ENCODE measurements around the gene APOB.

The APOB gene

GRCh38 chr2:20992201-20992711 is 51.6 kb downstream of the APOB start:
- H3K4me3 ChIP-seq, result no peak overlapping the region
- DNase-seq (ENCODE audit: low spot score in 2 of 2), result no peak
- no peaks in the 10 kb centered on the region for H3K27me3 ChIP-seq (ENCODE audit: low read depth)
- no peaks in the 10 kb centered on the region for H3K9me3 ChIP-seq
- no peaks in the 10 kb centered on the region for H3K4me1 ChIP-seq
- no peaks in the 10 kb centered on the region for H3K36me3 ChIP-seq (replicated peaks)
- in situ Hi-C loops (cut with MboI; ENCODE audit: low sequenced_read_pairs), result no loop called here

- Histone ChIP-seq H3K9me3 (no peaks in the 10 kb centered on the region), H3K27me3 (ENCODE audit: low read depth) (no peaks in the 10 kb centered on the region), H3K36me3 (replicated peaks) (no peaks in the 10 kb centered on the region), H3K4me3 (no peak overlapping the region), H3K4me1 (no peaks in the 10 kb centered on the region)
- in situ Hi-C loops (cut with MboI; ENCODE audit: low sequenced_read_pairs), result no loop called here
- no peak for DNase-seq (ENCODE audit: low spot score in 2 of 2)
Observed at GRCh38 chr2:20990442-20991430, 53.1 kb downstream of the APOB start.

GRCh38 chr2:20989404-20989803 is 54.5 kb downstream of the APOB start:
- DNase-seq (ENCODE audit: low spot score in 2 of 2), result no peak
- in situ Hi-C loops (cut with MboI; ENCODE audit: low sequenced_read_pairs), result no loop called here
- Histone ChIP-seq H3K36me3 (replicated peaks) (no peaks in the 10 kb centered on the region), H3K4me1 (no peaks in the 10 kb centered on the region), H3K27me3 (ENCODE audit: low read depth) (no peaks in the 10 kb centered on the region), H3K4me3 (no peak overlapping the region), H3K9me3 (no peaks in the 10 kb centered on the region)

GRCh38 chr2:20988905-20989304 is 55.0 kb downstream of the APOB start:
- in situ Hi-C loops (cut with MboI; ENCODE audit: low sequenced_read_pairs), result no loop called here
- Histone ChIP-seq H3K4me1 (no peaks in the 10 kb centered on the region), H3K36me3 (replicated peaks) (no peaks in the 10 kb centered on the region), H3K27me3 (ENCODE audit: low read depth) (no peaks in the 10 kb centered on the region), H3K4me3 (no peak overlapping the region), H3K9me3 (no peaks in the 10 kb centered on the region)
- DNase-seq (ENCODE audit: low spot score in 2 of 2), result no peak

GRCh38 chr2:20986024-20986939 is 57.6 kb downstream of the APOB start:
- Histone ChIP-seq H3K4me3 (no peak overlapping the region), H3K36me3 (replicated peaks) (no peaks in the 10 kb centered on the region), H3K27me3 (ENCODE audit: low read depth) (no peaks in the 10 kb centered on the region), H3K9me3 (no peaks in the 10 kb centered on the region), H3K4me1 (no peaks in the 10 kb centered on the region)
- no peak for DNase-seq (ENCODE audit: low spot score in 2 of 2)
- in situ Hi-C loops (cut with MboI; ENCODE audit: low sequenced_read_pairs), result no loop called here

GRCh38 chr2:20985062-20985461 is 58.8 kb downstream of the APOB start:
- H3K9me3 ChIP-seq, result no peaks in the 10 kb centered on the region
- H3K4me1 ChIP-seq, result no peaks in the 10 kb centered on the region
- no peak overlapping the region for H3K4me3 ChIP-seq
- DNase-seq (ENCODE audit: low spot score in 2 of 2), result no peak
- in situ Hi-C loops (cut with MboI; ENCODE audit: low sequenced_read_pairs), result no loop called here
- H3K36me3 ChIP-seq (replicated peaks), result no peaks in the 10 kb centered on the region
- H3K27me3 ChIP-seq (ENCODE audit: low read depth), result no peaks in the 10 kb centered on the region

GRCh38 chr2:20984408-20984807 is 59.5 kb downstream of the APOB start:
- no peak for DNase-seq (ENCODE audit: low spot score in 2 of 2)
- no peaks in the 10 kb centered on the region for H3K9me3 ChIP-seq
- no peaks in the 10 kb centered on the region for H3K27me3 ChIP-seq (ENCODE audit: low read depth)
- in situ Hi-C loops (cut with MboI; ENCODE audit: low sequenced_read_pairs), result no loop called here
- no peaks in the 10 kb centered on the region for H3K4me1 ChIP-seq
- no peaks in the 10 kb centered on the region for H3K36me3 ChIP-seq (replicated peaks)
- no peak overlapping the region for H3K4me3 ChIP-seq

GRCh38 chr2:20983844-20984243 is 60.0 kb downstream of the APOB start:
- Histone ChIP-seq H3K9me3 (no peaks in the 10 kb centered on the region), H3K4me3 (no peak overlapping the region), H3K4me1 (no peaks in the 10 kb centered on the region), H3K36me3 (replicated peaks) (no peaks in the 10 kb centered on the region), H3K27me3 (ENCODE audit: low read depth) (no peaks in the 10 kb centered on the region)
- DNase-seq (ENCODE audit: low spot score in 2 of 2), result no peak
- in situ Hi-C loops (cut with MboI; ENCODE audit: low sequenced_read_pairs), result no loop called here

GRCh38 chr2:20982861-20983260 is 61.0 kb downstream of the APOB start:
- in situ Hi-C loops (cut with MboI; ENCODE audit: low sequenced_read_pairs), result no loop called here
- Histone ChIP-seq H3K4me3 (no peak overlapping the region), H3K36me3 (replicated peaks) (no peaks in the 10 kb centered on the region), H3K4me1 (no peaks in the 10 kb centered on the region), H3K27me3 (ENCODE audit: low read depth) (no peaks in the 10 kb centered on the region), H3K9me3 (no peaks in the 10 kb centered on the region)
- DNase-seq (ENCODE audit: low spot score in 2 of 2), result no peak

GRCh38 chr2:20977520-20978180 is 66.2 kb downstream of the APOB start:
- no peaks in the 10 kb centered on the region for H3K27me3 ChIP-seq (ENCODE audit: low read depth)
- in situ Hi-C loops (cut with MboI; ENCODE audit: low sequenced_read_pairs), result no loop called here
- no peaks in the 10 kb centered on the region for H3K9me3 ChIP-seq
- H3K36me3 ChIP-seq (replicated peaks), result no peaks in the 10 kb centered on the region
- H3K4me1 ChIP-seq, result no peaks in the 10 kb centered on the region
- no peak for DNase-seq (ENCODE audit: low spot score in 2 of 2)
- H3K4me3 ChIP-seq, result no peak overlapping the region

- Histone ChIP-seq H3K4me3 (no peak overlapping the region), H3K36me3 (replicated peaks) (no peaks in the 10 kb centered on the region)
- in situ Hi-C loops (cut with MboI; ENCODE audit: low sequenced_read_pairs), result no loop called here
Observed at GRCh38 chr2:20976527-20976926, 67.3 kb downstream of the APOB start.

GRCh38 chr2:20972792-20973565 is 70.9 kb downstream of the APOB start:
- no peak for DNase-seq (ENCODE audit: low spot score in 2 of 2)
- H3K4me1 ChIP-seq, result no peaks in the 10 kb centered on the region
- in situ Hi-C loops (cut with MboI; ENCODE audit: low sequenced_read_pairs), result no loop called here
- H3K27me3 ChIP-seq (ENCODE audit: low read depth), result no peaks in the 10 kb centered on the region
- no peak overlapping the region for H3K4me3 ChIP-seq
- H3K9me3 ChIP-seq, result no peaks in the 10 kb centered on the region
- H3K36me3 ChIP-seq (replicated peaks), result no peaks in the 10 kb centered on the region

More at GRCh38 chr2:20976527-20976926, 67.3 kb downstream of the APOB start:
- no peaks in the 10 kb centered on the region for H3K4me1 ChIP-seq
- no peak for DNase-seq (ENCODE audit: low spot score in 2 of 2)
- H3K27me3 ChIP-seq (ENCODE audit: low read depth), result no peaks in the 10 kb centered on the region
- no peaks in the 10 kb centered on the region for H3K9me3 ChIP-seq

GRCh38 chr2:20972110-20972509 is 71.8 kb downstream of the APOB start:
- Histone ChIP-seq H3K27me3 (ENCODE audit: low read depth) (no peaks in the 10 kb centered on the region; the same call in 1 of the 2 replicates), H3K4me3 (no peak overlapping the region), H3K9me3 (no peaks in the 10 kb centered on the region), H3K36me3 (replicated peaks) (no peaks in the 10 kb centered on the region), H3K4me1 (no peaks in the 10 kb centered on the region)
- no peak for DNase-seq (ENCODE audit: low spot score in 2 of 2)
- in situ Hi-C loops (cut with MboI; ENCODE audit: low sequenced_read_pairs), result no loop called here
